Testis (tissue), 3 donors: ENCODE data around the gene NETO1. TPM values are rescaled to one million over a fixed set of nuclear protein-coding genes. Genes with fewer than 3 reads are reported as not detected.

ENCODE experiments used
- DNase-seq: peaks from one replicate; pipeline ENCODE4 v3.0.0-alpha.2; 2019
- H3K27ac ChIP-seq, 2 donors: fragments of 200-600 bp; sonication (generic); one replicate each; pipeline ENCODE4 v1.5.1; 2019
- H3K27me3 ChIP-seq: fragments of 200-600 bp; sonication (generic); one replicate; pipeline ENCODE4 v1.5.1; 2019
- H3K36me3 ChIP-seq: fragments of 200-600 bp; sonication (generic); one replicate; pipeline ENCODE4 v1.5.1; 2017; ENCODE audit warnings: low read depth; ENCODE audit errors: missing control alignments
- H3K4me1 ChIP-seq: fragments of 200-600 bp; sonication (generic); one replicate; pipeline ENCODE4 v1.5.1; 2019
- H3K4me3 ChIP-seq, 2 donors: fragments of 200-600 bp; sonication (generic); one replicate each; pipeline ENCODE4 v1.5.1; 2017 to 2019
- H3K9me3 ChIP-seq: fragments of 200-600 bp; sonication (generic); one replicate; pipeline ENCODE4 v1.5.1; 2017
- CTCF ChIP-seq, 3 experiments: fragments of 450-650 bp in 2 of 3; fragments of 200-600 bp in 1 of 3; sonication (generic) in 1 of 3; IDR thresholded peaks; one replicate each; pipeline ENCODE4 v1.5.1; 2016 to 2019; ENCODE audit warnings: antibody characterized with exemption in 3 of 3, mild to moderate bottlenecking in 2 of 3, moderate library complexity in 1 of 3
- POLR2A ChIP-seq: fragments of 450-650 bp; IDR thresholded peaks from one replicate; pipeline ENCODE4 v1.6.1; 2017; ENCODE audit warnings: antibody characterized with exemption, mild to moderate bottlenecking, moderate library complexity
- WGBS, 2 donors: methylation state at CpG; one replicate each; pipeline ENCODE4 v1.1.5; 2018; 5-methylcytosine and 5-hydroxymethylcytosine counted together
- intact Hi-C: fragments of 100-400 bp; cut with DNase I; formaldehyde crosslinking; loops from one replicate; pipeline ENCODE4 v1.15.1; 2023; ENCODE audit warnings: low total_unique reads
- polyA plus RNA-seq: library from polyadenylated mRNA; stranded (reverse); fragments of 350-450 nt; fragmentation: Illumina TruSeq; extraction: RNeasy Lipid Tissue Mini Kit (QIAGEN cat#74804); gene quantifications from one replicate; pipeline ENCODE4 v1.2.3, GENCODE V29; 2014; ENCODE audit warnings: low read depth, low replicate concordance; ENCODE audit not compliant: insufficient read depth
- total RNA-seq, 2 donors: library from RNA; depleted of rRNA; stranded (reverse); fragments of >200 nt; gene quantifications; one replicate each; pipeline ENCODE4 v1.2.3, GENCODE V29; 2016

NETO1 gene
- total and polyA plus RNA-seq, 3 donors from 2014 or later = 0.83 to 5.5 (median 4.2) TPM

- TF ChIP-seq POLR2A = no peak
- no peak for TF ChIP-seq CTCF (IDR thresholded peaks at IDR 0.05)
- no peak for DNase-seq
- intact Hi-C loops = no loop called here
- H3K27ac ChIP-seq = no peak overlapping the region
- H3K4me1 ChIP-seq = no peaks in the 10 kb centered on the region
- H3K27me3 ChIP-seq = no peaks in the 10 kb centered on the region
- H3K4me3 ChIP-seq = no peak overlapping the region
- 25 to 29% methylated on average over 4 of the region's 4 CpGs for WGBS, 2 donors
- H3K9me3 ChIP-seq = no peaks in the 10 kb centered on the region
- no peaks in the 10 kb centered on the region for H3K36me3 ChIP-seq
These were observed 27.7 kb downstream of the NETO1 start for GRCh38 chr18:72840109-72840508.

- TF ChIP-seq CTCF (IDR thresholded peaks at IDR 0.05) (no peak), POLR2A (no peak)
- H3K4me1 ChIP-seq = no peaks in the 10 kb centered on the region
- intact Hi-C loops = no loop called here
- H3K36me3 ChIP-seq = no peaks in the 10 kb centered on the region
- 84 to 86% methylated on average over 3 of the region's 3 CpGs for WGBS, 2 donors
- H3K9me3 ChIP-seq = no peaks in the 10 kb centered on the region
- no peak overlapping the region for H3K27ac ChIP-seq
- DNase-seq = no peak
- H3K27me3 ChIP-seq = no peaks in the 10 kb centered on the region
- H3K4me3 ChIP-seq = no peak overlapping the region
These were observed 33.1 kb downstream of the NETO1 start for GRCh38 chr18:72834731-72835130.

GRCh38 chr18:72833471-72833870 lies 34.3 kb downstream of the NETO1 start:
- TF ChIP-seq POLR2A (no peak), CTCF (IDR thresholded peaks at IDR 0.05) (no peak)
- H3K9me3 ChIP-seq = no peaks in the 10 kb centered on the region
- DNase-seq = no peak
- intact Hi-C loops = no loop called here
- H3K4me1 ChIP-seq = no peaks in the 10 kb centered on the region
- no peaks in the 10 kb centered on the region for H3K27me3 ChIP-seq
- no peak overlapping the region for H3K4me3 ChIP-seq
- H3K27ac ChIP-seq = no peak overlapping the region
- WGBS, 2 donors = 89 to 94% methylated on average over 7 of the region's 7 CpGs
- H3K36me3 ChIP-seq = no peaks in the 10 kb centered on the region

GRCh38 chr18:72830109-72830508 lies 37.7 kb downstream of the NETO1 start:
- H3K27ac ChIP-seq = no peak overlapping the region
- no peaks in the 10 kb centered on the region for H3K4me1 ChIP-seq
- WGBS, 2 donors = 23 to 40% methylated on average over 10 of the region's 10 CpGs
- H3K9me3 ChIP-seq = no peaks in the 10 kb centered on the region
- H3K4me3 ChIP-seq = no peak overlapping the region
- H3K27me3 ChIP-seq = no peaks in the 10 kb centered on the region
- intact Hi-C loops = no loop called here
- no peak for TF ChIP-seq CTCF (IDR thresholded peaks at IDR 0.05)
- H3K36me3 ChIP-seq = no peaks in the 10 kb centered on the region
- peak; percentile 20 for DNase-seq

- Histone ChIP-seq H3K27ac (no peak overlapping the region), H3K4me1 (no peaks in the 10 kb centered on the region), H3K4me3 (no peak overlapping the region), H3K36me3 (no peaks in the 10 kb centered on the region), H3K27me3 (no peaks in the 10 kb centered on the region), H3K9me3 (no peaks in the 10 kb centered on the region)
- intact Hi-C loops = no loop called here
- DNase-seq = no peak
- WGBS, 2 donors = 90 to 95% methylated on average over 2 of the region's 2 CpGs
- TF ChIP-seq POLR2A = no peak
- TF ChIP-seq CTCF (IDR thresholded peaks at IDR 0.05) = no peak
These were observed 39.2 kb downstream of the NETO1 start for GRCh38 chr18:72828601-72829000.
